GM18861 (cell line): ENCODE measurements around the gene CASP8.

ENCODE experiments used
- ATAC-seq: cut with Tn5 transposase; IDR thresholded peaks from one replicate; pipeline ENCODE4 v1.9.1; 2021; ENCODE audit not compliant: unreplicated experiment

Gene CASP8

DNA sequence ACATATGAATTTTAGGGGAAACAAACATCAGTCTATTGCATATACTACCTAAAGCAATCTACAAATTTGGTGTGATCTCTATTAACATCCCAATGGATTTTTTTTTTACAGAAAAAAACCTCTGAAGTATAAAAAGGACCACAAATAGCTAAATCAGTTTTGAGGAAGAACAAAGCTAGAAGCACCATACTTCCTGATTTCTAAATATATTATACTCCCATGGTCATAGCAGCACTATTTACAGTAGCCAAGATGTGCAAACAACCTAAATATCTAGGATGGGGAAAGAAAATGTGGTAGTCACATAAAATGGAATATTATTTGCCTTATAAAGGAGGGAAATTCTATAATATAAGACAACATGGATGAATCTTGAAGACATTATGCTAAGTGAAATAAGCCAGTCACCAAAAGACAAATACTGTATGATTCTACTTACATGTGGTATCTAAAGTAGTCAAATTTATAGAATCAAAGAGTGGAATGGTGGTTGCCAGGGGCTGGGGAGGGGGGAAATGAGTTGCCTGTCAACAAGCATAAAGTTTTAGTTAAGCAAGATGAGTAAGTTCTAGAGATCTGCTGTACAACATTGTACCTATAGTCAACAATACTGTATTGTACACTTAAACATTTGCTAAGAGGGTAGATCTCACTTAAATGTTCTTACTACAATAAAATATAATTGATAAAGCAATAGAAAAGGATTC lies 17.6 kb upstream of the CASP8 start:
- ATAC-seq, result no peak

DNA sequence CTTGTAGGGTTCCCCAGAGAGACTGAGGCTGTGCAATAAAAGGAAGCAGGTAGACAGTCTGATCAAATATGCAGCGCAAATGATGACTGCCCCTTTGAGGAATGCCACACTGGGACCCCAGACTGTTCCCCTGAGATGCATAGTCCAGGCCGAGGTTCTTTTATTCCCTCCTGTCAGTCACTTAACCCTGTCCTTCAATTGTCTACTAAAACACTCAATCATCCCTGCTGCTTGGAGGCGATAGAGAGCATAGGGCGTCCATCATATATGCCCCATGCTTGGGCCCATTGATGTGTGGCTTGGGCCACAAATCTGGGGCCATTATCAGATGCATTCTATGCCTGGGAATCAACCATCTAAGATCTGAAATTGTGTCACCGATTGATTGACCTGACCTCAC lies 15.5 kb upstream of the CASP8 start:
- no peak for ATAC-seq

DNA sequence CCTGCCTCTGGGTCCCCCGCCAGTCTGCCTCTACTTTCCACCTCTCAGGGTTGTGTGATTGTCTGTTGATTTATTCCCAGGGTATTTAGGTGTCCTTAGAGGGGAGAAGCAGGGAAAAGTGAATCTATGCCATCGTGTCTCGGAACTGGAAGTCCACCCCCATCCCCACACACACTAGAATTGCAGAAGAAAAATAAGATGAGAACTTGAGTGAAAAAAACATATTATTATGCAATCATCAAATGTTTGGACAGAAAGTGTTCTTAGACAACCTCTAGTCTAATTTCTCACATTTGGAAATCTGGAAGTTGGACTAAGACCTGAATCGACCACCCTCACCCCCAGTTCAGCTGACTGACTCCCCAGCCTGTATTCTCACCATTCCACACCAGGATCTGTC lies 14.1 kb upstream of the CASP8 start:
- no peak for ATAC-seq

DNA sequence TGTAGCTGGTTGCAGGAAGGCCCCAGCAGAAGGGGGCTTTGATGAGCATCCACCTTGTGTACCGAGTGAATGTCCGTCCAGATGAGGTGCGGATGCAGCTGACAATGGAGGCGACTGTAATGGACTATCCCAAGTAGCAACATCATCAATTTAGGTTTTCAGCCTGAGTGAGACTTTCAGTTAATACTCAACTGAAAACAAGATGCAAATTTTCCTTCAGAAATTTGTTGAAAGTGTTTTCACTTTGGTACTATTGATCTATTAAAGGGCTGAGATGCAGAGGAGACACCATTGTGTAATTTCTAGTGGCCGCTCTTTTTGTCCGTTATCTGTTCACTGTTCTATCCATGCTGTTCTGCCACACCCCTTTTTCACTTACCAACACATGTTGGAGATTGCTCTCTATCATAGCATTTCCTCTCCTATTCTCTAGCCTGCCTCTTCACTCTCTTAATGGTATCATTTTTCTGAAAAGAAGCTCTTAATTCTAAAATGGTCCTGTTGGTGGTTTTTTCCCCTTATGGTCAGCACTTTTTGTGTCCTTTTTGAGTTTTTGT lies 12.0 kb upstream of the CASP8 start:
- ATAC-seq, result no peak

DNA sequence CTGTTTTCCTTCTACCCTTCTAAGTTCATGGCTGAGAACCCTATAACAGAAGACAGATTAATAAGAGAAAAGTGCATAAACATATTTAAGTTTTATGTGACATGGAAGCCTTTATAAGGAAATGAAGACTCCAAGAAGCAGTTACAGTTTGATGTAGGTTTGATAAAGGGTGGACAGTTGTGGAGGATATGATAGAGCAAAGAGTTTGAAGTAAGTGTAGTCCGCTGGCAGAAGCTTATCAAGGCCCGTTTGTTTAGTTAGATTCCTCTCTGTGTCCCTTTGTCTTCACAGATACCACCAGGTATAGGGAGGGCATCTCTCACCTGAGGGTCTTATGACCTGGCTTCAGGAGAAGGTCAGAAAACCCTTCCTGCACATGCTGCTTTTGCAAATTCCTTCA lies 10.4 kb upstream of the CASP8 start:
- ATAC-seq, result no peak

DNA sequence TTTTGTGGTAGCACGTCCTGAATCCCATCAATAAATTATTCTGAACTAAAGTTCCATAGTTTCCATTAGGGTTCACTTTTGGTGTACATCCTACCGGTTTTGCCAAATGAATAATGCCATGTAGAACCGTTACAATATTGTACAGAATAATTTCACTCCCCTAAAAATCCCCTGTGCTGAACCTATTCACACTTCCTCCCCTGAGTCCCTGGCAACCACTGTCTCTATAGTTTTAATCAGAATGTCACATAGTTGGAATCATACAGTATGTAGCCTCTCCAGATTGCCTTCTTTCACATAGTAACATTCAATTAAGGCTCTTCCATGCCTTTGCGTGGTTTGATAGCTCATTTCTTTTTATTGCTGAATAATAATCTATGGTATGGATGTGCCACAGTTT lies 9.6 kb upstream of the CASP8 start:
- no peak for ATAC-seq

DNA sequence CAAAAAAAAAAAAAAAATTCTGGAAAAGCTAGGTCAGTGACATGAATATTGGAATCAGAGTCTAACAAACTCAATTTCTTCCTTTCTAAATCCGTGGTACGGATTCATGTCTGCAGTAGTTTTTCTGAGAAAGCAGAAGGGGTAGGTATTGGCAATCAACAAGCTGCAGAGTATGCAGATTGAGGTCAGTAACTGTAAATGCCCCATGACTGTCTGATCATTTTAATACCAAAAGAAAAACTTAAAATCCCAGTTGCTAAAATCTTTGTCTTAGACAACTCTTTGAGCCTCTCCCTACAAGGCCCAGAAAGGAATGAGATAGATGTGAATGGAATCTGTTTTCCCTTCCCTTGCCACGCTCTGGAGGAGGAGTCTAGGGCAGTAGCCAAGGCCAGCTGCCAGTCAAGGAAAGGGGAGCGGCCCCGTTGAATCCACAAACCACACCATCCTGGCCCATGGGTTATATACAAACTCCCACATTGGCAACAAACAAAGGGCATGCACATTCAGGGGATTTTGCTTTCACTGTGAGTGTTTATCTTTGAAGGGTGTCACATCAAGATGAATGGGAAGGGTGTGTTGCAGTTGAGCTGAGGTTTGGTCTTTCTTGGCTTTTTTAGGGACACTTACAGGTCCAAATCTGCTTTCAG lies 6.1 kb upstream of the CASP8 start:
- no peak for ATAC-seq

- ATAC-seq, result no peak
Observed at GRCh38 chr2:201255408-201256033, 4.8 kb upstream of the CASP8 start.

DNA sequence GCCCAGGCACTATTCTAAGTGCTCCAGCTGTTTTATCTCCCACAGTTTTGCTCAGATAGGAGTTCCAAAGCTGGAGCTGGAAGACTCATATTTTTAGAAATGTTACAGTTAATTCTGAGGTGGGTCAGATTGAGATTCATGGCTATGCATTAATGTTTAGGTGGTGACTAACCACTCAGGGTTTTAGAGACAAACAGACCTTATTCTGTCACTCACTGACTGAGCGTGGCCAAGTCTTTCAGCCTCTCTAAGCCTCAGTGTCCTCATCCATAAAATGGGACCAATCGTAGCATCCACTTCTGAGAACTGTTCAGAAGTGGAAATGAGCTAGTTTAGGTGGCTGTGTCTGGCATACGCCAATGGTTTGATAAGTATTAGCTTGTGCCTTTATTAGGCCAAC lies 4.3 kb upstream of the CASP8 start:
- no peak for ATAC-seq

DNA sequence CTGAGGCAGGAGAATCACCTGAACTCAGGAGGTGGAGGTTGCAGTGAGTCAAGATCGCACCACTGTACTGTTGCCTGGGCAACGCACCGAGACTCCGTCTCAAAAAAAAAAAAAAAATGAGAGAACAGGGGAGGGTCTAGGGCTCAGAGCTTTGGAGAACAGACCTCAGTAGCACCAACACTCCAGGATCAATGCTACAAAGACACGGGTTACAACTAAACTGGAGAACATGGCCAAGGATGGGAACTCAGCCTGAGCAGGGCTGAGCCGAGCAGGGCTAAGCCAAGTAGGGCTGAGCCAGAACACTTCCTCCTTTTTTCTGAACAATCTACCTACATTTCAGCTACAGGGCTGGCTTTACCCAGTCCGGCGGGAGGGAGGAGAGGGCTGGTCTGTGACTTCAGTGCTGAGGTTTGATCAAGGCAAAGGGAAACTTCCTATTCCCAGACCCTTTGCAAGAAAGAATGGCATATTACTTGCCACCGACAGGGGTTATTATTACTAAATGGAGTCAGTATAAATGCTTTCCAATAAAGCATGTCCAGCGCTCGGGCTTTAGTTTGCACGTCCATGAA lies 2.9 kb upstream of the CASP8 start:
- peak; percentile 35 for ATAC-seq

DNA sequence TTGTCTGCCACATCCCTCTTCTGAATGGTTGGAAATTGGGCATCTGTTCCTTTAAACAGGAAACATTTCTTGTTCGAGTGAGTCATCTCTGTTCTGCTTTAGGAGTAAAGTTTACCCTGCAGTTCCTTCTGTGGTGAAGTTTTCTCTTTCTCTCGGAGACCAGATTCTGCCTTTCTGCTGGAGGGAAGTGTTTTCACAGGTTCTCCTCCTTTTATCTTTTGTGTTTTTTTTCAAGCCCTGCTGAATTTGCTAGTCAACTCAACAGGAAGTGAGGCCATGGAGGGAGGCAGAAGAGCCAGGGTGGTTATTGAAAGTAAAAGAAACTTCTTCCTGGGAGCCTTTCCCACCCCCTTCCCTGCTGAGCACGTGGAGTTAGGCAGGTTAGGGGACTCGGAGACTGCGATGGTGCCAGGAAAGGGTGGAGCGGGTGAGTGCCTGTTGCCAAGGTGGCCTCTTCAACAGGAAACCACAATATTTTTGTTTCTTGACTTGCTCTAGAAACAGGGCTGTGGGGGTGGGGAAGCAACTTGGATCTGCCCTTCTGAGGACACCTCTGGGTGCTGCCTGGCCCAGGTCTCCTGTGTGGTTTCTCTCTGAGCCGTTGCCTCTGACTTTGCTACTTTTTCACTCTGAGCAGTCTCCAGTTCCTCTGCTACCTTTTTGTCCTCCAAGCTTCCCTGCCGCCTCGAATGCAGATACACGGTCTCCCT lies 2.2 kb upstream of the CASP8 start:
- peak; percentile 47 for ATAC-seq

GRCh38 chr2:201258666-201259615 lies 1.4 kb upstream of the CASP8 start:
- ATAC-seq, result no peak

- ATAC-seq, result no peak
Observed at GRCh38 chr2:201261471-201261870, 1.1 kb downstream of the CASP8 start.

GRCh38 chr2:201261906-201262305 lies 1.6 kb downstream of the CASP8 start:
- ATAC-seq, result no peak

DNA sequence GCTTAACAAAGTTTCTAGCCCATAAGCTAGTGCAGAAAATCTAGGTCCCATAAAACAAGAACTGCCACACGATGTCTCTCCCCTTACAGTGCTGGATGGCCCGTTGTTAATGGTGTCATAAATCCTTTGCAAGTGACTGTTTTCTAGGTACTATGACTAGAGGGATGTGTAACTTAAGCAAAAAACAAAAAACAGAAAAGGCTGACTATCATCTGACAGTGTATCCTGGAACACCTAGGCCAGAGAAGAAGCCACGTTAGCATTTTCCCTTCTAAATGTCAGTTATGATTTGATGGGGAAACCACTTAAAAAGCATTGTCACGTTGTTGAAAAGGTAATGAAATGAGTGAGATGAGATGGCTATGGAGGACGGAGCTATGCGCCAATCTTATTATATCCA lies 2.4 kb downstream of the CASP8 start:
- no peak for ATAC-seq

GRCh38 chr2:201263779-201264178 lies 3.4 kb downstream of the CASP8 start:
- no peak for ATAC-seq

GRCh38 chr2:201264472-201265173 lies 4.3 kb downstream of the CASP8 start:
- no peak for ATAC-seq

GRCh38 chr2:201266629-201267028 lies 6.3 kb downstream of the CASP8 start:
- ATAC-seq, result no peak

DNA sequence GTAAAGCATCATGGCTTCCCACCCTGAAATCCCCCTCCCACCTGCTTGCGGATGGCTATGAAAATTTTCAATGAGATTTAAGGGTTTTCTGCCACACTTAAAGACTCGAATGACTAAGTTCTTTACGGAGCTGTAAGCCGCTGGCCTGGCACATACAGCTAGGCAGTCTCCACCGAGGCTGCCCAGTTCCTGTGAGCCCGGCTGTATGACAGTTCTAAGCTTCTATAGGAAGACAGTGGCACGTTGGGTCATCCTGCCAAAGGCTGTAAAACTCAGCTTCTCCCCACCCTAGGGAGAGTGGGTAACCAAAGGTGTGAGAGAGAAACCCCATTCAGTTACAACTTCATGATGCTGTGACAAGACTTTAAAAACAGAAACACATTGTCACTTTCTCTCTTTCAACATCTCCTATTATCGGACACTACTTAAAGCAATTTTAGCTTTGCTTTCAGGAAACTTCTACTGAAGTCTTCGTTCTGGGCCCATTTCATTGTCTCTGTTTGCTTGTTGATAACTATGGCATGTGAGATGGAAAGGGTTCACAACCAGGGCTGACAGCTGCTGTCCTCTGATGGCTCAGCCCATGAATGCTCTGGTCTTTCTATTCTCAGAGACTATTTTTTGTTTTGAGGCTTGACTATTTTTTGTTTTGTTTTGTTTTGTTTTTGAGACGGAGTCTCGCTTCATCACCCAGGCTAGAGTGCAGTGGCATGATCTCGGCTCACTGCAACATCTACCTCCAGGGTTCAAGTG lies 7.1 kb downstream of the CASP8 start:
- ATAC-seq, result no peak
